Astrocyte of the cerebellum (primary cell): ENCODE results near the gene AMMECR1.

Experiments used
- DNase-seq: peaks from one replicate; pipeline ENCODE4 v3.0.0-alpha.2; 2011; ENCODE audit warnings: low read depth
- H3K4me3 ChIP-seq: 2 replicates; pipeline ENCODE4 v1.5.1; 2011; ENCODE audit warnings: mild to moderate bottlenecking, low read depth, low read length, moderate library complexity
- CTCF ChIP-seq: IDR thresholded peaks from 2 replicates; pipeline ENCODE4 v1.5.1; 2012; ENCODE audit warnings: low read length, low read depth, moderate library complexity, mild to moderate bottlenecking; ENCODE audit errors: missing control alignments
- in situ Hi-C: cut with HindIII; loops from 2 replicates; pipeline ENCODE4 v1.10.0; 2017; ENCODE audit warnings: low sequenced_read_pairs

The AMMECR1 gene

GRCh38 chrX:110317820-110318663, at the start of gene AMMECR1:
Gene AMMECR1 (minus strand): TSS chrX:110318085. CDS start chrX:110318071, 14 bp downstream.
- in situ Hi-C loops: no loop called here
- TF ChIP-seq CTCF: no peak
- peak within 1 kb of the TSS; percentile 73 for H3K4me3 ChIP-seq
- peak; percentile 23 for DNase-seq

GRCh38 chrX:110363244-110363643, 45.4 kb upstream of the AMMECR1 start:
- no peak for DNase-seq
- H3K4me3 ChIP-seq: no peak overlapping the region
- in situ Hi-C loops: no loop called here
- no peak for TF ChIP-seq CTCF

- no peak overlapping the region for H3K4me3 ChIP-seq
- TF ChIP-seq CTCF: no peak
- in situ Hi-C loops: no loop called here
- DNase-seq: no peak
Measured at GRCh38 chrX:110359273-110359672, 41.4 kb upstream of the AMMECR1 start.

GRCh38 chrX:110358548-110358947, 40.7 kb upstream of the AMMECR1 start, which contains the start of gene RTL9:
Gene RTL9 (plus strand): TSS chrX:110358848. CDS start chrX:110450618, 91,770 bp downstream.
- in situ Hi-C loops: no loop called here
- DNase-seq: no peak
- TF ChIP-seq CTCF: no peak
- H3K4me3 ChIP-seq: no peak within 1 kb of the TSS

- H3K4me3 ChIP-seq: no peak overlapping the region
- no peak for TF ChIP-seq CTCF
- no peak for DNase-seq
- in situ Hi-C loops: no loop called here
Measured at GRCh38 chrX:110346681-110347080, 28.8 kb upstream of the AMMECR1 start.

GRCh38 chrX:110341189-110342035, 23.5 kb upstream of the AMMECR1 start:
- DNase-seq: no peak
- no peak for TF ChIP-seq CTCF
- H3K4me3 ChIP-seq: no peak overlapping the region
- in situ Hi-C loops: no loop called here
